Coronary artery (tissue), 2 donors: ENCODE data around the gene ITPK1.
A peak's percentile ranks its signal among the peaks of the same experiment; 100 is the strongest.

ENCODE experiments used
- DNase-seq: peaks from one replicate; pipeline ENCODE4 v3.0.0-alpha.2; 2017; ENCODE audit warnings: low spot score
- H3K27ac ChIP-seq, 2 donors: fragments of 200-600 bp; sonication (generic); one replicate each; pipeline ENCODE4 v1.5.1; 2016 to 2019
- H3K4me3 ChIP-seq: fragments of 200-600 bp; sonication (generic); 2 replicates; pipeline ENCODE4 v1.5.1; 2016; ENCODE audit warnings: mild to moderate bottlenecking, moderate library complexity
- CTCF ChIP-seq: fragments of 200-600 bp; sonication (generic); IDR thresholded peaks from one replicate; pipeline ENCODE4 v1.5.1; 2019; ENCODE audit warnings: antibody characterized with exemption

ITPK1 gene

GRCh38 chr14:93042968-93043940 is 72.5 kb downstream of the ITPK1 start:
- Histone ChIP-seq H3K4me3 (peak overlapping the region; percentile 2), H3K27ac (peak overlapping the region; percentile 25 to 88)
- no peak for TF ChIP-seq CTCF
- DNase-seq: peak; percentile 91

GRCh38 chr14:93041830-93042229 is 73.9 kb downstream of the ITPK1 start:
- no peak for DNase-seq
- Histone ChIP-seq H3K27ac (peak overlapping the region; percentile 81 to 88), H3K4me3 (no peak overlapping the region)
- no peak for TF ChIP-seq CTCF

GRCh38 chr14:93040982-93041381 is 74.7 kb downstream of the ITPK1 start:
- no peak for TF ChIP-seq CTCF
- peak overlapping the region; percentile 81 to 88 for H3K27ac ChIP-seq
- DNase-seq: no peak
- H3K4me3 ChIP-seq: peak overlapping the region; percentile 0

- no peak for TF ChIP-seq CTCF
- DNase-seq: no peak
- peak overlapping the region; percentile 81 to 88 for H3K27ac ChIP-seq
- peak overlapping the region; percentile 0 for H3K4me3 ChIP-seq
Measured at GRCh38 chr14:93040443-93040842, 75.3 kb downstream of the ITPK1 start.

- DNase-seq: no peak
- H3K4me3 ChIP-seq: no peak overlapping the region
- no peak for TF ChIP-seq CTCF
- H3K27ac ChIP-seq: peak overlapping the region; percentile 81 to 88
Measured at GRCh38 chr14:93039649-93040315, 75.9 kb downstream of the ITPK1 start.

- TF ChIP-seq CTCF: no peak
- Histone ChIP-seq H3K27ac (peak overlapping the region; percentile 4 to 72), H3K4me3 (no peak overlapping the region)
- no peak for DNase-seq
Measured at GRCh38 chr14:93037351-93037750, 78.4 kb downstream of the ITPK1 start.
